Panc1 (cell line): Measurements from ENCODE around the gene SYNPO. TPM values are rescaled to one million over a fixed set of nuclear protein-coding genes. Genes with fewer than 3 reads are reported as not detected.

Source experiments
- ATAC-seq: fragments of 200-7000 bp; cut with Tn5 transposase; 2 replicates; pipeline ENCODE4 v1.9.1; 2020; ENCODE audit warnings: mild to moderate bottlenecking, moderate library complexity
- BruUV-seq: library from RNA; stranded (reverse); fragments of 400-500 nt; replicated peaks from 2 replicates; lab custom pipeline; 2021; lab: Mats Ljungman, UMichigan
- CTCF ChIA-PET: fragments of 300-600 bp; sonication (Branson Sonifier 250); formaldehyde crosslinking; loops from one replicate; lab custom pipeline; 2022; ENCODE audit warnings: antibody characterized with exemption; lab: Charles Lee
- POLR2A ChIA-PET: fragments of 300-600 bp; sonication (Branson Sonifier 250); formaldehyde crosslinking; loops from one replicate; lab custom pipeline; 2022; ENCODE audit warnings: antibody characterized with exemption; lab: Charles Lee
- DNase-seq: peaks from one replicate; pipeline ENCODE4 v3.0.0-alpha.2; 2010; ENCODE audit warnings: low read depth, low spot score
- H3K27ac ChIP-seq: 2 replicates; pipeline ENCODE4 v1.5.1; 2011; ENCODE audit warnings: mild to moderate bottlenecking, low read length, inconsistent platforms
- H3K27me3 ChIP-seq: fragments of 200-500 bp; sonication (Bioruptor generic); 2 replicates; pipeline ENCODE4 v1.6.0; 2014; ENCODE audit warnings: low read length, inconsistent platforms; ENCODE audit not compliant: control insufficient read depth, insufficient read depth
- H3K36me3 ChIP-seq: fragments of 200-500 bp; sonication (Bioruptor generic); 2 replicates; pipeline ENCODE4 v1.5.1; 2014; ENCODE audit warnings: inconsistent platforms, mild to moderate bottlenecking, low read length, moderate library complexity; ENCODE audit not compliant: control insufficient read depth, insufficient read depth
- H3K4me1 ChIP-seq: 2 replicates; pipeline ENCODE4 v1.5.1; 2011; ENCODE audit warnings: inconsistent platforms, mild to moderate bottlenecking, low read length, moderate library complexity; ENCODE audit not compliant: control insufficient read depth, insufficient read depth
- H3K4me3 ChIP-seq, 2 experiments: 2 replicates each; pipeline ENCODE4 v1.5.1; 2011 to 2012; ENCODE audit warnings: low read depth in 2 of 2, low read length in 2 of 2, mild to moderate bottlenecking in 2 of 2, inconsistent platforms in 1 of 2, moderate library complexity in 1 of 2
- H3K9me3 ChIP-seq: fragments of 200-500 bp; sonication (Bioruptor generic); 2 replicates; pipeline ENCODE4 v1.5.1; 2014; ENCODE audit warnings: low read depth, mild to moderate bottlenecking, inconsistent platforms, low read length, moderate library complexity; ENCODE audit not compliant: control insufficient read depth, insufficient read depth
- CTCF ChIP-seq: fragments of 450-650 bp; IDR thresholded peaks from 2 replicates; pipeline ENCODE4 v1.5.1; 2017; ENCODE audit warnings: mild to moderate bottlenecking
- POLR2AphosphoS5 ChIP-seq: IDR thresholded peaks from 2 replicates; pipeline ENCODE4 v1.6.1; 2012; ENCODE audit warnings: mild to moderate bottlenecking, low read depth, low read length, moderate library complexity
- REST ChIP-seq, 2 experiments: IDR thresholded peaks; 2 replicates each; pipeline ENCODE4 v1.6.1; 2011 to 2012; ENCODE audit warnings: low read depth in 2 of 2, control low read depth in 1 of 2, low read length in 1 of 2, mild to moderate bottlenecking in 1 of 2, moderate library complexity in 1 of 2; ENCODE audit not compliant: insufficient read depth in 1 of 2
- SIN3A ChIP-seq: IDR thresholded peaks from 2 replicates; pipeline ENCODE4 v1.6.1; 2012; ENCODE audit warnings: low read depth, mild to moderate bottlenecking, low read length, moderate library complexity, borderline replicate concordance; ENCODE audit not compliant: insufficient read depth
- TCF7L2 ChIP-seq: IDR thresholded peaks from 2 replicates; pipeline ENCODE4 v1.6.1; 2011; ENCODE audit warnings: mild to moderate bottlenecking, low read depth, low read length, inconsistent platforms
- in situ Hi-C: cut with HindIII; loops from 2 replicates; pipeline ENCODE4 v1.10.0; 2016; ENCODE audit warnings: low sequenced_read_pairs, low pct_unique_long_range_greater_than_20kb
- intact Hi-C: fragments of 100-400 bp; cut with micrococcal nuclease; formaldehyde crosslinking; loops from one replicate; pipeline ENCODE4 v1.10.0; 2022; ENCODE audit not compliant: unreplicated experiment
- total RNA-seq: library from RNA; stranded (reverse); gene quantifications from one replicate; pipeline ENCODE4 v1.2.1, GENCODE V29; 2021; ENCODE audit not compliant: unreplicated experiment

Gene SYNPO
- total RNA-seq, 1 experiment from 2014 or later = 82.8 TPM

- BruUV-seq = TSS peak; percentile 59
- in situ Hi-C loops = no loop called here
- Histone ChIP-seq H3K9me3 (no peaks in the 10 kb centered on the region), H3K4me3 (no peak overlapping the region), H3K4me1 (peaks cover 91% of the 10 kb centered on the region), H3K27me3 (no peaks in the 10 kb centered on the region), H3K27ac (peak overlapping the region; percentile 71; the same call in 1 of the 2 replicates), H3K36me3 (no peaks in the 10 kb centered on the region; the same call in 1 of the 2 replicates)
- ATAC-seq (no peak), DNase-seq (no peak)
- TF ChIP-seq SIN3A = no peak
- CTCF ChIA-PET = interaction anchor here (0.7 kb wide), 1 partner anchor 14 kb away, joined by 3 read pairs; no protein-coding TSS in a partner anchor
- intact Hi-C loops = no loop called here
- POLR2A ChIA-PET = no interaction called here
Measured at GRCh38 chr5:150627731-150628545, 12.5 kb upstream of the SYNPO start.

GRCh38 chr5:150628936-150629485, 11.4 kb upstream of the SYNPO start:
- H3K27ac ChIP-seq = peak overlapping the region; percentile 74
- H3K27me3 ChIP-seq = no peaks in the 10 kb centered on the region
- no peak for DNase-seq
- TF ChIP-seq SIN3A (no peak), REST (IDR thresholded peaks at IDR 0.05; ENCODE audit: insufficient read depth in 1 of 2, low read depth in 2 of 2, low read length in 1 of 2) (no peak), TCF7L2 (no peak), CTCF (no peak), POLR2AphosphoS5 (no peak)
- no peaks in the 10 kb centered on the region; the same call in 1 of the 2 replicates for H3K36me3 ChIP-seq
- BruUV-seq = no TSS peak
- ChIA-PET POLR2A (interaction anchor here (0.6 kb wide), 1 partner anchor 21 kb away, joined by 3 read pairs; no protein-coding TSS in a partner anchor), CTCF (interaction anchor here (0.7 kb wide), 1 partner anchor 15 kb away, joined by 3 read pairs; no protein-coding TSS in a partner anchor)
- H3K4me3 ChIP-seq = no peak overlapping the region
- H3K4me1 ChIP-seq = peaks cover 91% of the 10 kb centered on the region
- intact Hi-C loops = no loop called here
- no peaks in the 10 kb centered on the region for H3K9me3 ChIP-seq
- in situ Hi-C loops = no loop called here
- ATAC-seq = no peak
